Bronchial epithelial cell (primary cell): ENCODE results near the gene CMAS. TPM values are rescaled to one million over a fixed set of nuclear protein-coding genes. Genes with fewer than 3 reads are reported as not detected.
A peak's percentile ranks its signal among the peaks of the same experiment; 100 is the strongest.
"Not testable (repeated sequence)": the region's sequence is repeated elsewhere in the genome, so short reads cannot be mapped to it uniquely, and the experiment has no call there.

Source experiments
- DNase-seq: peaks from one replicate; pipeline ENCODE4 v3.0.0-alpha.2; 2010; ENCODE audit warnings: low read depth
- FAIRE-seq: peaks from 2 replicates; lab custom pipeline; 2011; peaks lifted over from hg19 to GRCh38; lab: Jason Lieb, UNC
- H3K27me3 ChIP-seq: 2 replicates; pipeline ENCODE4 v1.5.1; 2011; ENCODE audit warnings: low read length; ENCODE audit not compliant: control insufficient read depth, insufficient read depth
- H3K36me3 ChIP-seq: 2 replicates; pipeline ENCODE4 v1.5.1; 2011; ENCODE audit warnings: low read length; ENCODE audit not compliant: control insufficient read depth, insufficient read depth
- H3K4me3 ChIP-seq: 2 replicates; pipeline ENCODE4 v1.5.1; 2011; ENCODE audit warnings: mild to moderate bottlenecking, low read depth, low read length, control low read depth
- CTCF ChIP-seq: IDR thresholded peaks from 2 replicates; pipeline ENCODE4 v1.5.1; 2011; ENCODE audit warnings: mild to moderate bottlenecking, moderate library complexity, low read length, control low read depth, inconsistent platforms; ENCODE audit not compliant: insufficient read depth, severe bottlenecking
- total RNA-seq: library from RNA; depleted of rRNA; stranded (reverse); fragments of >200 nt; gene quantifications from 2 replicates; pipeline ENCODE4 v1.2.1, GENCODE V29; 2014

The CMAS gene
- total RNA-seq, 1 donor from 2014 or later = 26.6 TPM

GRCh38 chr12:22084852-22085251, 38.8 kb downstream of the CMAS start:
- no peaks in the 10 kb centered on the region for H3K36me3 ChIP-seq
- no peaks in the 10 kb centered on the region for H3K27me3 ChIP-seq
- FAIRE-seq = no peak
- H3K4me3 ChIP-seq = no peak overlapping the region
- TF ChIP-seq CTCF = no peak
- no peak for DNase-seq

GRCh38 chr12:22088886-22089285, 42.9 kb downstream of the CMAS start:
- DNase-seq (peak; percentile 84), FAIRE-seq (no peak)
- Histone ChIP-seq H3K36me3 (no peaks in the 10 kb centered on the region), H3K4me3 (no peak overlapping the region), H3K27me3 (no peaks in the 10 kb centered on the region)
- TF ChIP-seq CTCF = no peak

GRCh38 chr12:22089486-22089885, 43.5 kb downstream of the CMAS start:
- DNase-seq (no peak), FAIRE-seq (no peak)
- H3K36me3 ChIP-seq = no peaks in the 10 kb centered on the region
- H3K27me3 ChIP-seq = no peaks in the 10 kb centered on the region
- no peak overlapping the region for H3K4me3 ChIP-seq
- no peak for TF ChIP-seq CTCF

GRCh38 chr12:22099062-22099461, 53.0 kb downstream of the CMAS start:
- not testable (repeated sequence) for FAIRE-seq, H3K27me3 ChIP-seq, H3K4me3 ChIP-seq, DNase-seq, H3K36me3 ChIP-seq

- DNase-seq (peak; percentile 72), FAIRE-seq (no peak)
- TF ChIP-seq CTCF = peak; percentile 82
- Histone ChIP-seq H3K36me3 (no peaks in the 10 kb centered on the region), H3K4me3 (no peak overlapping the region), H3K27me3 (no peaks in the 10 kb centered on the region)
Measured at GRCh38 chr12:22100958-22101748, 55.1 kb downstream of the CMAS start.

GRCh38 chr12:22101749-22102243, 55.8 kb downstream of the CMAS start:
- peak; percentile 83 for FAIRE-seq

More at GRCh38 chr12:22101749-22102243, 55.8 kb downstream of the CMAS start:
- H3K4me3 ChIP-seq = no peak overlapping the region
- H3K36me3 ChIP-seq = no peaks in the 10 kb centered on the region
- H3K27me3 ChIP-seq = no peaks in the 10 kb centered on the region
- TF ChIP-seq CTCF = no peak
- peak; percentile 97 for DNase-seq
